Measurements from ENCODE around the gene MEI4. TPM values are rescaled to one million over a fixed set of nuclear protein-coding genes. Genes with fewer than 3 reads are reported as not detected.

Gene MEI4
- total RNA-seq, 1 donor from 2014 or later: 1.9 TPM

DNA sequence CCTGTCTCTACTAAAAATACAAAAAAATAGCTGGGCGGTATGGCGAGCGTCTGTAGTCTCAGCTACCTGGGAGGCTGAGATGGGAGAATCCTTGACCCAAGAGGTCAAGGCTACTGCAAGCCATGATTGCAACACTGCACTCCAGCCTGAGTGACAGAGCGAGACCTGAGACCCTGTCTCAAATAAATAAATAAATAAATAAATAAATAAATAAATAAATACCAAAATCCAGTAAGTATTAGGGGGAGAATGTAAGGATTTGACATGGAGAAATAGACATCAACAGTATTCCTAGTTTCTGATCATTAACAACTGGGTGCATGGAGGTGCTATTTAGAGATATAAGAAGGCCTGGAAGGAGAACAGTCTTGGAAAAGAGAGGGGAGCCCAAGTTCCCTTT is 125.7 kb downstream of the MEI4 start:
- Mint-ChIP-seq H3K36me3 (ENCODE audit: insufficient read depth) (peaks cover 5% of the 10 kb centered on the region), H3K4me1 (ENCODE audit: low read depth) (no peaks in the 10 kb centered on the region), H3K9me3 (ENCODE audit: low read depth) (peaks cover 36% of the 10 kb centered on the region), H3K4me3 (ENCODE audit: low read depth) (no peak overlapping the region), H3K27ac (no peak overlapping the region), H3K27me3 (no peaks in the 10 kb centered on the region)
- DNase-seq (ENCODE audit: low spot score, unreplicated experiment): no peak
- TF ChIP-seq, protein P1, sequence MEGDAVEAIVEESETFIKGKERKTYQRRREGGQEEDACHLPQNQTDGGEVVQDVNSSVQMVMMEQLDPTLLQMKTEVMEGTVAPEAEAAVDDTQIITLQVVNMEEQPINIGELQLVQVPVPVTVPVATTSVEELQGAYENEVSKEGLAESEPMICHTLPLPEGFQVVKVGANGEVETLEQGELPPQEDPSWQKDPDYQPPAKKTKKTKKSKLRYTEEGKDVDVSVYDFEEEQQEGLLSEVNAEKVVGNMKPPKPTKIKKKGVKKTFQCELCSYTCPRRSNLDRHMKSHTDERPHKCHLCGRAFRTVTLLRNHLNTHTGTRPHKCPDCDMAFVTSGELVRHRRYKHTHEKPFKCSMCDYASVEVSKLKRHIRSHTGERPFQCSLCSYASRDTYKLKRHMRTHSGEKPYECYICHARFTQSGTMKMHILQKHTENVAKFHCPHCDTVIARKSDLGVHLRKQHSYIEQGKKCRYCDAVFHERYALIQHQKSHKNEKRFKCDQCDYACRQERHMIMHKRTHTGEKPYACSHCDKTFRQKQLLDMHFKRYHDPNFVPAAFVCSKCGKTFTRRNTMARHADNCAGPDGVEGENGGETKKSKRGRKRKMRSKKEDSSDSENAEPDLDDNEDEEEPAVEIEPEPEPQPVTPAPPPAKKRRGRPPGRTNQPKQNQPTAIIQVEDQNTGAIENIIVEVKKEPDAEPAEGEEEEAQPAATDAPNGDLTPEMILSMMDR (IDR thresholded peaks at IDR 0.05; ENCODE audit: unreplicated experiment): no peak

DNA sequence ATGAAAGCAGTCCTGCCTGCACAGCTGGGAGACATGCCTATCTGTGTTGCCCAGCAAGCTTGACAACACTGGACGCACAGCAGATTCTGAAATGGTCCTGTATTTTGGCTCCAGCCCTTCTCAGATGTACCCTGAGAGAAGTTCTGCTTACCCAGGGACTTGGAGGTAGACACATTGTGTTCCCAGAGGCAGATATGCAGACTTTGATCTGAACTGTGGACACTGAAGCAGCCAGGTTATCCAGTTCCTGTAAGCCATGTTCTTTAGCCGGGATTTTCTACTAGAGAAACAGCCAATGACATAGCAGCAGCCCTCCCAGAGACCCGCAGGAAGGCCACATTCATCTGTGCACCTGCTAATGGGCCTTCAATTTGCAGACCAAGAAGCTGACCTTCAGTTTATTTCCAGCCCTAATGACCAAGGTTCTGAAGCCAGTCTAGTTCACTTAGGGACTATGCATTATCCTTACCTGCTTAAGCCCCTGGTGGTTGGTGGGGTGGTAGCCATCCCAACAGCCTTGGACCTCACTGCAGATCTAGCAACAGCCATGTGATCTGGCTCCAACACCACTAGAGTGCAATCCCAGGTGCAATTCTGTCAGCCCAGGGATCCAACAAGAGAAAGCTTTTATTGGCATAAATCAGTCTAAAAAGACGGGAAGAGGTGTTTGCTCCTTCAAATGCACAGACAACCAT is 134.2 kb downstream of the MEI4 start:
- Mint-ChIP-seq H3K4me3 (ENCODE audit: low read depth) (no peak overlapping the region), H3K4me1 (ENCODE audit: low read depth) (no peaks in the 10 kb centered on the region), H3K9me3 (ENCODE audit: low read depth) (peaks cover 5% of the 10 kb centered on the region), H3K36me3 (ENCODE audit: insufficient read depth) (peaks cover under 1% of the 10 kb centered on the region), H3K27ac (no peak overlapping the region), H3K27me3 (no peaks in the 10 kb centered on the region)
- no peak for DNase-seq (ENCODE audit: low spot score, unreplicated experiment)
- TF ChIP-seq, protein P1 (IDR thresholded peaks at IDR 0.05; ENCODE audit: unreplicated experiment): no peak

DNA sequence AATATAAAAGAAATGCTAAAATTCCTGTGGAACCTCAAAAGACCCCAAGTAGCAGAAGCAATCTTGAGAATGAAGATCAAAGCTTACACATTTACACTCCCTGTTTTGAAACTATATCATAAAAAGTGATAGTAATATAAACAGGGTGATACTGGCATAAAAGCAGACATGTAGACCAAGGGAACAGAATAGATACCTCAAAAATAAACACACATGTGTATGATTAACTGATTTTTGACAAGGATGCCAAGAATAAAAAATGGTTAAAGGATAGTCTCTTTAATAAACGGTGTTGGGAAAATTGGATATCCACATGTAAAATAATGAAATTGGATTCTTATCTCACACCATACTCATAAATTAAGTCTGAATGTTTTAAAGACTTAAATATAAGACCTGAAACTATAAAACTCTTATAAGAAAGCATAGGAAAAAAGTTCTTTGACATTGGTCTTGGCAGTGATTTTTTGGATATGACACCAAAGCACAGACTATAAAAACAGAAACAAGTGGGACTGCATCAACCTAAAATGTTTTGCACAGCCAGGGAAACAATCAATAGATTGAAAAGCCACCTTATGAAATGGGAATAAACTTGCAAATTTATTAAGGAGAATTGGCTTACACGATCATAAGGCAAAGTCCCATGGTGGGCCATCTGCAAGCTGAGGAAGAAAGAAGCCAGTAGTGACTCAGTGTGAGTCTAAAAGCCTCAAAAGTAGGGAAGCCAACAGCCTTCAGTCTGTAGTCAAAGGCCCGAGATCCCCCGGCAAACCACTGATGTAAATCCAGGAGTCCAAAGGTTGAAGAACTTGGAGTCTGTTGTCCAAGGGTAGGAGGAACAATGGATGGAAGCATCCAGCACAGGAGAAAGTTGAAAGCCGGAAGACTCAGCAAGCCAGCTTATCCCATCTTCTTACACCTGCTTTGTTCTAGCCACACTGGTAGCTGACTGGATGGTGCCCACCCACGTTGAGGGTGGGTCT is 144.3 kb downstream of the MEI4 start:
- no peak overlapping the region for H3K4me3 Mint-ChIP-seq (ENCODE audit: low read depth)
- no peak for DNase-seq (ENCODE audit: low spot score, unreplicated experiment)
- H3K9me3 Mint-ChIP-seq (ENCODE audit: low read depth): peaks cover 48% of the 10 kb centered on the region
- TF ChIP-seq, protein P1 (IDR thresholded peaks at IDR 0.05; ENCODE audit: unreplicated experiment): no peak
- peaks cover 7% of the 10 kb centered on the region for H3K36me3 Mint-ChIP-seq (ENCODE audit: insufficient read depth)
- no peaks in the 10 kb centered on the region for H3K27me3 Mint-ChIP-seq
- no peak overlapping the region for H3K27ac Mint-ChIP-seq
- no peaks in the 10 kb centered on the region for H3K4me1 Mint-ChIP-seq (ENCODE audit: low read depth)

DNA sequence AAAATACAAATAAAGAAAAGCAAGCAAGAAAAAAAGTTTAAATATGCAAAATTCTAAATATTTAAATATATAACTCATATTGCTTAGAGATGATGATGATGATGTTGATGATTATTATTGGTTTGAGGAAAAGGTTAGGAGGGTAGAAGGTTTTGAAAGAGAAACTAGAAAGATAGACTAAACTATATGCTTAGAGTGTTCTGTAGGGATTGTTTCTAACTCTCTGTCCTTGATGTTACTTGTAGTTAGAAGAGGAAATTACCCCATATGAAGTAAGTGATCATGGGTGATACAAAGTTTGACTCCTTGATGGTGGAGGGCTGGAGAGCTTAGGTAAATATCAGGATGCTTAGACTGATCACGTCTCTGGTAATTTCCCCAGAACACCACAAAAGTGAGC is 159.5 kb downstream of the MEI4 start:
- TF ChIP-seq, protein P1 (IDR thresholded peaks at IDR 0.05; ENCODE audit: unreplicated experiment): no peak
- no peaks in the 10 kb centered on the region for H3K9me3 Mint-ChIP-seq (ENCODE audit: low read depth)
- H3K27ac Mint-ChIP-seq: no peak overlapping the region
- H3K4me1 Mint-ChIP-seq (ENCODE audit: low read depth): peaks cover 46% of the 10 kb centered on the region
- H3K4me3 Mint-ChIP-seq (ENCODE audit: low read depth): no peak overlapping the region
- DNase-seq (ENCODE audit: low spot score, unreplicated experiment): no peak
- H3K27me3 Mint-ChIP-seq: no peaks in the 10 kb centered on the region
- no peaks in the 10 kb centered on the region for H3K36me3 Mint-ChIP-seq (ENCODE audit: insufficient read depth)

DNA sequence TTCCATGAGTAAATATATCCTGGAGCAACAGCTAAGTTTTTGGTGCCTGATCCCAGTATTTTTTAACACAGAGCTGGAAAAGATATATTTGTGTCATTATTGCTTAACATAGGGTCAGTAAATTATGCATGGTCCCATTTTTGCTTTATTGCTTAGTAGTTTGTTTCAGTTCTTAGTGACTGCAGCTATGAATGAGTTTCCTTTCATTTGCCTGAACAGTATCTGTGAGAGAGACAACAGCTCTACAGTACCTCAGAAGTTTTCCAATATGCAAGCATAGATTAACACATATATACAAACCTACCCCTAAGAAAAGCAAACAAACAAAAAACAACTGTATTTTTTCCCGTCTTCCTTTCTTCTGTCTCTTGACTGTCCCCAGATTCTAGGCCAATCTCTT is 160.3 kb downstream of the MEI4 start:
- Mint-ChIP-seq H3K27me3 (no peaks in the 10 kb centered on the region), H3K4me3 (ENCODE audit: low read depth) (no peak overlapping the region), H3K36me3 (ENCODE audit: insufficient read depth) (no peaks in the 10 kb centered on the region), H3K9me3 (ENCODE audit: low read depth) (no peaks in the 10 kb centered on the region), H3K27ac (no peak overlapping the region), H3K4me1 (ENCODE audit: low read depth) (peaks cover 45% of the 10 kb centered on the region)
- TF ChIP-seq, protein P1 (IDR thresholded peaks at IDR 0.05; ENCODE audit: unreplicated experiment): no peak
- DNase-seq (ENCODE audit: low spot score, unreplicated experiment): no peak
